Stimulated activated naive B cell treated with anti-CD40 and anti-IgM and Interleukin-4, amounts not matched to agents 10 μg/mL and 1 μg/mL and 100 μg/mL, for 72 hours (primary cell): ENCODE measurements around the gene CNTN4.
"Not testable (repeated sequence)": the region's sequence is repeated elsewhere in the genome, so short reads cannot be mapped to it uniquely, and the experiment has no call there.

Experiments
- ATAC-seq, 2 donors: fragments of 150-1000 bp; cut with Tn5 transposase; replicated peaks; 2 replicates each; pipeline ENCODE4 v1.10.0; 2021; ENCODE audit warnings: moderate library complexity in 1 of 2
- DNase-seq: peaks from one replicate; pipeline ENCODE4 v3.0.0; 2021
- H3K27ac Mint-ChIP-seq: one replicate; pipeline ENCODE4 v1.8.0; 2022; ENCODE audit warnings: mild to moderate bottlenecking, mixed read lengths
- H3K27me3 Mint-ChIP-seq, 2 donors: one replicate each; pipeline ENCODE4 v1.8.0; 2022; ENCODE audit warnings: mixed read lengths in 2 of 2
- H3K36me3 Mint-ChIP-seq, 2 donors: one replicate each; pipeline ENCODE4 v1.8.0; 2022; ENCODE audit warnings: mixed read lengths in 2 of 2, mild to moderate bottlenecking in 1 of 2
- H3K4me1 Mint-ChIP-seq, 2 donors: one replicate each; pipeline ENCODE4 v1.8.0; 2022; ENCODE audit warnings: mixed read lengths in 2 of 2, mild to moderate bottlenecking in 1 of 2
- H3K4me3 Mint-ChIP-seq, 2 donors: one replicate each; pipeline ENCODE4 v1.8.0; 2022; ENCODE audit warnings: mild to moderate bottlenecking in 2 of 2, mixed read lengths in 2 of 2, moderate library complexity in 1 of 2
- H3K9me3 Mint-ChIP-seq, 2 donors: one replicate each; pipeline ENCODE4 v1.8.0; 2022; ENCODE audit warnings: mixed read lengths in 2 of 2, mild to moderate bottlenecking in 1 of 2

CNTN4 gene

DNA sequence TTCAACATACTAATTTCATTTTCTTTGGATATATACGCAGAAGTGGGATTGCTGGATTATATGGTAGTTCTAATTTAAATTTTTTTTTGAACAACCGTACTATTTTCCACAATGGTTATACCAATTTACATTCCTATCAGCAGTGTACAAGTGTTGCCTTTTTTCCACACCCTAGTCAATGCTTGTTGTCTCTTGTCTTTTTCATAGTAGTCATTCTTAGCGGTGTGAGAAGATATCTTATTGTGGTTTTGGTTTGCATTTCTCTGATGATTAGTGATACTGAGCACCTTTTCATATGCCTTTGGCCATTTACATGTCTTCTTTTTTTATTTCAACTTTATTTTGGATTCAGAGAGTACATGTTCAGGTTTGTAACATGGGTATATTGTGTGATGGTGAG is 858.4 kb downstream of the CNTN4 start:
- DNase-seq, result no peak
- ATAC-seq, result no peak
- Mint-ChIP-seq H3K36me3 (no peaks in the 10 kb centered on the region), H3K27me3 (no peaks in the 10 kb centered on the region), H3K4me1 (no peaks in the 10 kb centered on the region), H3K4me3 (no peak overlapping the region), H3K27ac (no peak overlapping the region), H3K9me3 (peaks cover 3 to 5% of the 10 kb centered on the region in 2 donors)

- peaks cover 3 to 5% of the 10 kb centered on the region in 2 donors for H3K9me3 Mint-ChIP-seq
- H3K4me1 Mint-ChIP-seq, result no peaks in the 10 kb centered on the region
- H3K36me3 Mint-ChIP-seq, result no peaks in the 10 kb centered on the region
- H3K27me3 Mint-ChIP-seq, result no peaks in the 10 kb centered on the region
- no peak overlapping the region for H3K27ac Mint-ChIP-seq
- no peak for ATAC-seq
- no peak overlapping the region for H3K4me3 Mint-ChIP-seq
- DNase-seq, result no peak
Measured at GRCh38 chr3:2958551-2958950, 859.9 kb downstream of the CNTN4 start.

- Mint-ChIP-seq H3K4me1 (no peaks in the 10 kb centered on the region), H3K9me3 (peaks cover 2 to 3% of the 10 kb centered on the region in 2 donors), H3K4me3 (no peak overlapping the region), H3K27ac (no peak overlapping the region), H3K36me3 (no peaks in the 10 kb centered on the region), H3K27me3 (peaks cover 8 to 15% of the 10 kb centered on the region in 2 donors)
- ATAC-seq, result no peak
- DNase-seq, result no peak
Measured at GRCh38 chr3:2961576-2961975, 862.9 kb downstream of the CNTN4 start.

DNA sequence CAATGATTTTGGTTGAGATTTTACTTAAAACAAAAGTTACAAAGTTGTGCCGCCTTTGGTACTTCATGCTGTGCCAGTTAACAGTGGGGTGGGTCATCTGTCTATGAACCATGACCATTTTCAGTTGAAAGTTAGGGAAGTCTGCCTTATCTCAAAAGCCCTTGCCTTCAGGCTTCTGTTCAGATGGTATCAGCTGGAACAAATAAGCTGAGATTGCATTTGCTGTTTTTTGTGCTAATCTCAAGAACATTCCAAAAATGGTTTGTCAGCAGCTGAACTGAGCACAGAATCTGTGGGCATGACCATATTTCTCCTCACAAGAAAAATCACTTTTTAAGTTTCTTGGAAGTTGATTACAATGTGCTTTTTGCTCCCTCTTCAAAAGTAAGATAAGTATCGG is 869.2 kb downstream of the CNTN4 start:
- Mint-ChIP-seq H3K27ac (no peak overlapping the region), H3K27me3 (peaks cover 12 to 20% of the 10 kb centered on the region in 2 donors), H3K4me1 (peaks cover 0 to 2% of the 10 kb centered on the region in 2 donors), H3K9me3 (no peaks in the 10 kb centered on the region), H3K36me3 (no peaks in the 10 kb centered on the region), H3K4me3 (no peak overlapping the region)
- ATAC-seq, result no peak
- no peak for DNase-seq

DNA sequence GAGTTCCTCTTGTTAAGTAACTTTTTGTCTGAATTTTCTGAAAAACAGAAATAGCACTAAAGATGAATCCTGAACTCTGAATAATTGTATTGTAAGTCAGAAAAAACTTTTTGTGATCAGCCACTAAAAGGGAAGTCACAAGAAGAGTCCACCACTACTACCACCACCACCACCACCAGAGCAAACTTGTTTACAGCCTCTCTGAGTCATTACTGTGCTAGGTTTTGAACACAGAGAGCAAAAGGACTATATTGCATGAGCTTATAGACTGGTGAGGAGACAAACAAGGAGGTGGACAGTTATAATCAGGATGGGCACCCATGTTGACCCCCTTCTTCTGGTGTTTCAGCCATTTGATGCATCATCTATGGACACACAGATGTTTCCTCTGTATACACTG is 869.8 kb downstream of the CNTN4 start:
- Mint-ChIP-seq H3K4me3 (no peak overlapping the region), H3K36me3 (no peaks in the 10 kb centered on the region), H3K27ac (no peak overlapping the region), H3K4me1 (peaks cover 0 to 2% of the 10 kb centered on the region in 2 donors), H3K27me3 (peaks cover 12 to 20% of the 10 kb centered on the region in 2 donors), H3K9me3 (no peaks in the 10 kb centered on the region)
- no peak for DNase-seq
- peak; percentile 67 to 73 for ATAC-seq

GRCh38 chr3:2976212-2976611 is 877.5 kb downstream of the CNTN4 start:
- DNase-seq (no peak), ATAC-seq (no peak)
- peaks cover 0 to 6% of the 10 kb centered on the region in 2 donors for H3K27me3 Mint-ChIP-seq
- no peaks in the 10 kb centered on the region for H3K9me3 Mint-ChIP-seq
- H3K27ac Mint-ChIP-seq, result no peak overlapping the region
- no peak overlapping the region for H3K4me3 Mint-ChIP-seq
- H3K4me1 Mint-ChIP-seq, result no peaks in the 10 kb centered on the region
- H3K36me3 Mint-ChIP-seq, result no peaks in the 10 kb centered on the region

DNA sequence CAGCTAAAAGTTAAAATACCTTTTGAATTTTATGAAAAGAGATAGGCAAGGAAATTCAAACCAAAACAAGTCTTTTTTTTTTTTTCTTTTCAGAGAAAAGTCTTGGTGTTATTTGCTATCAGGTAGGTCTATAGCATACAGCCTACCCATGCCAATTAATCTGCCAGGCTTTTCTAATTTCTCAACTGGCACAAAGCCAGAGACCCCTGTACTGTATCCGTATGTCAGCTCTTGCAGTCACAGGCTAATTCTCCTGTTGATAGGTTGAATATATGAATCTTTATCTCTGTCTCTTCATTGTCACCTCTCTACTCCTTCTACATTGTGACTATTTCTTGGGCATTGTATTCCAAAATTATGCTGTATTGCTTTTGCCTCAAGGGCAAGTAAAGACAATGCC is 878.1 kb downstream of the CNTN4 start:
- H3K9me3 Mint-ChIP-seq, result no peaks in the 10 kb centered on the region
- ATAC-seq (no peak), DNase-seq (no peak)
- no peak overlapping the region for H3K4me3 Mint-ChIP-seq
- H3K27ac Mint-ChIP-seq, result no peak overlapping the region
- no peaks in the 10 kb centered on the region for H3K4me1 Mint-ChIP-seq
- peaks cover 0 to 6% of the 10 kb centered on the region in 2 donors for H3K27me3 Mint-ChIP-seq
- no peaks in the 10 kb centered on the region for H3K36me3 Mint-ChIP-seq

- Mint-ChIP-seq H3K4me3 (no peak overlapping the region), H3K27ac (no peak overlapping the region), H3K36me3 (no peaks in the 10 kb centered on the region), H3K27me3 (peaks cover 0 to 6% of the 10 kb centered on the region in 2 donors), H3K9me3 (no peaks in the 10 kb centered on the region), H3K4me1 (no peaks in the 10 kb centered on the region)
- ATAC-seq, result no peak
- DNase-seq, result no peak
Measured at GRCh38 chr3:2978977-2979732, 880.5 kb downstream of the CNTN4 start.

DNA sequence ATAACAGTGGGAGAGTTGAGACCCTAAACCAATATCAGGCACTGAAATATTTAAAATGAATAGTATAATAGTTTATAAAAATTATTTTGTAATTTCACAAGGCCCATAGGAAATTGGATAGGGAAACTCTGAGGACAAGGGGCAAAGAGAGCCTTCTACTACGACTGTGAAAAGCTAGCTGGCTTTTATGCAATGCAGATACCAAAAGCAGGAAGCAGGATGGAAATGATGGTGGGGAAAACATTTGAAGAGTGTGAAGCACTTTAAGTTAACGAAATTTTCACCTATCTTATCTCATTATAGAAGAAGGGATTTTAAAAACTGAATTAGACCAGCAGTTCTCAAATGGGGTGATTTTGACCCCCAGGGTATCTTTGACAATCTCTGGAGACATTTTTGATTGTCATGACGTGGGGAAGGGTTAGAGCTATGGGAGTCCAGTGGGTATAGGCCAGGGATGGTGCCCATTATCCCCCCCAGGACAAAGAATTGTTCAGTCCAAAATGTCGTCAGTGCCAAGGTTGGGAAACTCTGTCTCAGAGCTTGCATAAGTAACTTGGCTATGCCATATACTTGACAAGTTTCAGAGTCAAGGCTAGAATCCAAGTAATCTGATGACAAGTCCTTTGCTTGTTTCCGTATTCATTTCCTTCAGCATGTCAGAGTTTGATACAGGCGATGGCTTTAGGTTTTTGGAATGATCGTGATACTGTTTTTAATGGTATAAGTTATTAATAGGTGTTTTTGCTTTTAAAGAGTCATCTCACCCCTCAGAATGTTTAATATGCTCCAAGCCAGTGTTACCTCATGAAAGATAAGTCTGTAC is 885.6 kb downstream of the CNTN4 start:
- Mint-ChIP-seq H3K27ac (no peak overlapping the region), H3K4me1 (no peaks in the 10 kb centered on the region), H3K9me3 (no peaks in the 10 kb centered on the region), H3K4me3 (no peak overlapping the region), H3K27me3 (no peaks in the 10 kb centered on the region), H3K36me3 (no peaks in the 10 kb centered on the region)
- DNase-seq, result no peak
- no peak for ATAC-seq

GRCh38 chr3:2984831-2985220 is 886.2 kb downstream of the CNTN4 start:
- Mint-ChIP-seq H3K27ac (no peak overlapping the region), H3K4me3 (no peak overlapping the region), H3K9me3 (no peaks in the 10 kb centered on the region), H3K4me1 (no peaks in the 10 kb centered on the region), H3K27me3 (no peaks in the 10 kb centered on the region), H3K36me3 (no peaks in the 10 kb centered on the region)
- ATAC-seq (no peak), DNase-seq (no peak)

DNA sequence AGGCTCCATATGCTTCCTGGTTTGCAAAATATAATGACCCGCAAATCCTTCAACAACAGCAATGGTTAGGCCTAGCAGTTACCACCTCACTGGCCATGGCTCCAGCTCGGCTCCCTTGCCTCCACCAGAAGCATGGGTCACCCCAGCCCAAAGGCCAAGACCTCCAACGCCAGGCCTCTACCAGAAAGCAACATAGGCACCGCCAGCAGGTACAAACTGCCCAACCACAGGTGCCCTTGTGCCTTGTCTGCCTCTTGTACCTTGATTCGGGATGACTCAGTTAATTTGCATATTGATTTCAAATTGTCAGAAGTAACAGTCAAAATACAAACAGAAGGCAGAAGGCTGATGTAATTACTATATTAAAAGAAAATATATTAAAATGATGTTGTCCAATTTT is 886.8 kb downstream of the CNTN4 start:
- Mint-ChIP-seq H3K9me3 (no peaks in the 10 kb centered on the region), H3K27ac (no peak overlapping the region), H3K27me3 (no peaks in the 10 kb centered on the region), H3K36me3 (no peaks in the 10 kb centered on the region), H3K4me3 (no peak overlapping the region), H3K4me1 (no peaks in the 10 kb centered on the region)
- DNase-seq, result no peak
- no peak for ATAC-seq

- no peak overlapping the region for H3K4me3 Mint-ChIP-seq
- DNase-seq, result no peak
- H3K27me3 Mint-ChIP-seq, result peaks cover 5 to 8% of the 10 kb centered on the region in 2 donors
- H3K27ac Mint-ChIP-seq, result no peak overlapping the region
- ATAC-seq, result no peak
- no peaks in the 10 kb centered on the region for H3K36me3 Mint-ChIP-seq
- H3K9me3 Mint-ChIP-seq, result no peaks in the 10 kb centered on the region
- peaks cover 0 to 2% of the 10 kb centered on the region in 2 donors for H3K4me1 Mint-ChIP-seq
Measured at GRCh38 chr3:2992534-2992933, 893.9 kb downstream of the CNTN4 start.

DNA sequence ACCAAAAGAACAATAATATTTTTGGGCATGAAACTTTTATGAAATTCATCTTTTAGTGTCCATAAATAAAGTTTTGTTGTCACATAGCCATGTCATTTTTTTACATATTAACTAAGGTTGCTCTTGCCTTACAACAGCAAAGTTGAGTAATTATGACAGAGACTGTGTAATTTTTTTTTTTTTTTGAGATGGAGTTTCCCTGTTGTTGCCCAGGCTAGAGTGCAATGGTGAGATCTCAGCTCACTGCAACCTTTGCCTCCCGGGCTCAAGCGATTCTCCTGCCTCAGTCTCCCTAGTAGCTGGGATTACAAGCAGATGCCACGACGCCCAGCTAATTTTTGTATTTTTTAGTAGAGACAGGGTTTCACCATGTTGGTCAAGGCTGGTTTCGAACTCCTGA is 894.5 kb downstream of the CNTN4 start:
- not testable (repeated sequence) for H3K27ac Mint-ChIP-seq, H3K27me3 Mint-ChIP-seq, H3K36me3 Mint-ChIP-seq, DNase-seq, H3K4me1 Mint-ChIP-seq, ATAC-seq, H3K9me3 Mint-ChIP-seq, H3K4me3 Mint-ChIP-seq

DNA sequence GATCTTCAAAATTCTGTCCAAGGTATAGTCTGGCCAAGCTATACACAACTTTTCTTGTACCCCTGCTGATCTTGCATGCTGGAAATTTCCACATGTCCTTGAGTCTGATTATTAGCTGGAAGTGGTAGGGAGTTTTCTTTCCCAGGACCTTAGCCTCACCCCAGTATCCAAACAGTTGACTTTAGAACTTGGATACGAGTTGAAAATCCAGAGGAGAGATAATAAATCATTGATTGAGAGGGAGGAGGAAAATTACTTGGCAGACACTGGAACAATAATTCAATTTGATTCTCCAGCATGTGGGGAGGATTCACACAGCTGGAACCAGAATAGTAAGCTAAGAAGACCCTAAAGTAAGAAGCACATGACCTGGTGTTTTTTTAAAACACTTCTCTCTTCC is 895.1 kb downstream of the CNTN4 start:
- Mint-ChIP-seq H3K9me3 (no peaks in the 10 kb centered on the region), H3K4me1 (peaks cover 0 to 2% of the 10 kb centered on the region in 2 donors), H3K27ac (no peak overlapping the region), H3K27me3 (peaks cover 5 to 8% of the 10 kb centered on the region in 2 donors), H3K36me3 (no peaks in the 10 kb centered on the region), H3K4me3 (no peak overlapping the region)
- ATAC-seq (no peak), DNase-seq (no peak)

DNA sequence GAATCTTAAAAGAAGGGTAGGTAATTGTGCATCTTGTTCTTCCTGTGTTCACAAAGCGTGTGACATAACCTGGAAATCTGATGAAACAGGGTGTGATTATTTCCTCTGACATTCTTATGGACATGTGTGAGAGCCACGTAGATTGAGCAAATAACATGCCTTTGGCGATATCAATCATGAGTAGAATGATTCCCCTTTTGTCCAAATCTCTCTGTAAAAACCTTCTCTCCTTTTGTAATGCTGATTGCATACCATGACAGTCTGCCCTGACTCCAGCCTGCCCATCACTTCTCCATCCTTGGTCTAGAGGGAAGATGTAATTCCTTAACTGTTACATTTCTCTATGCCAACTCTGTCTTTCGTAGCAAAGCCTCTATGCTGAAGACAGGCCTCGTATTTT is 896.5 kb downstream of the CNTN4 start:
- DNase-seq (no peak), ATAC-seq (no peak)
- H3K27me3 Mint-ChIP-seq, result peaks cover 5 to 15% of the 10 kb centered on the region in 2 donors
- peaks cover 2 to 6% of the 10 kb centered on the region in 2 donors for H3K9me3 Mint-ChIP-seq
- peaks cover 0 to 2% of the 10 kb centered on the region in 2 donors for H3K4me1 Mint-ChIP-seq
- H3K36me3 Mint-ChIP-seq, result no peaks in the 10 kb centered on the region
- H3K4me3 Mint-ChIP-seq, result no peak overlapping the region
- no peak overlapping the region for H3K27ac Mint-ChIP-seq
